Eye (tissue), 1 donor: Measurements from ENCODE around the gene GRB10.
"Not testable (repeated sequence)": the region's sequence is repeated elsewhere in the genome, so short reads cannot be mapped to it uniquely, and the experiment has no call there.

Experiments
- DNase-seq: peaks from one replicate; pipeline ENCODE4 v3.0.0-alpha.2; 2015

GRB10 gene

DNA sequence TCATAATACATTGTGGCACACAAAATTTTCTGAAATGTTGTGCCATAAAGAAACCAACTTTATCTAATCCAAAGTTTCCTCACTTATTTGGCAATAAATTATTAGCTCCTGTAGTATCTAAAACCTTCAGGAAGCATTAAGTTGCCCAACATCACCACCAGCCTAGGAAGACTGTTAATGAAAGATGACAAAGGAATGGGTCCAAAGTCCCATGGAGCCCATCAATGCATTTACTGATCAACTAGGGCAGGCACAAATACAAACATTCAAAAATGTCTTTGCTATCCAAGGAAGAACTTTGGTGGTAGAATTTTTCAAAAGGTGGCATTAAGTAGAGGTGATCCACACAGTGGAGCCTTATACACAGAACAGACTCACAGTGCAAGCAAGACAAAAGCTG lies 4.5 kb downstream of the GRB10 start:
- no peak for DNase-seq

DNA sequence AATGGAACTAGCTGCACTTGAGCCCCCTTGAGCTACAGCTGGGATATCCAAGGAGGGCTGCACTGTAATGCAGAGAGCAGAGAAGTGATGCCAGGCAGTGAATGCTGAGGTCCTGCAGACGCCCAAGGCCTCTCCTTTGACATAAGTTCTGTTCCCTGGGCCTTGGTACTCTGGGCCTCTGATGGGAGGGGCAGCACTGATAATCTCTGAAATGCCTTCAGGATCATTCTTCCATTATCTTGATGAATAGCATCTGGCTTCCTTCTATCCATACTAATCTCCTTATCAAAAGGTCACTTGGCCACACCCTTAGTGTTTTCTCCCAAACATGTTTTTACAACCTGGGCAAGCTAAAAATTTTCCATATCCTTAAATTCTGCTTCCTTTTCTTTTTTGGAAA lies 6.9 kb downstream of the GRB10 start:
- DNase-seq = no peak

- no peak for DNase-seq
These were observed 7.5 kb downstream of the GRB10 start for GRCh38 chr7:50775231-50775630.

- no peak for DNase-seq
These were observed 8.4 kb downstream of the GRB10 start for GRCh38 chr7:50774319-50774718.

GRCh38 chr7:50773071-50773470 lies 9.6 kb downstream of the GRB10 start:
- DNase-seq = not testable (repeated sequence)

DNA sequence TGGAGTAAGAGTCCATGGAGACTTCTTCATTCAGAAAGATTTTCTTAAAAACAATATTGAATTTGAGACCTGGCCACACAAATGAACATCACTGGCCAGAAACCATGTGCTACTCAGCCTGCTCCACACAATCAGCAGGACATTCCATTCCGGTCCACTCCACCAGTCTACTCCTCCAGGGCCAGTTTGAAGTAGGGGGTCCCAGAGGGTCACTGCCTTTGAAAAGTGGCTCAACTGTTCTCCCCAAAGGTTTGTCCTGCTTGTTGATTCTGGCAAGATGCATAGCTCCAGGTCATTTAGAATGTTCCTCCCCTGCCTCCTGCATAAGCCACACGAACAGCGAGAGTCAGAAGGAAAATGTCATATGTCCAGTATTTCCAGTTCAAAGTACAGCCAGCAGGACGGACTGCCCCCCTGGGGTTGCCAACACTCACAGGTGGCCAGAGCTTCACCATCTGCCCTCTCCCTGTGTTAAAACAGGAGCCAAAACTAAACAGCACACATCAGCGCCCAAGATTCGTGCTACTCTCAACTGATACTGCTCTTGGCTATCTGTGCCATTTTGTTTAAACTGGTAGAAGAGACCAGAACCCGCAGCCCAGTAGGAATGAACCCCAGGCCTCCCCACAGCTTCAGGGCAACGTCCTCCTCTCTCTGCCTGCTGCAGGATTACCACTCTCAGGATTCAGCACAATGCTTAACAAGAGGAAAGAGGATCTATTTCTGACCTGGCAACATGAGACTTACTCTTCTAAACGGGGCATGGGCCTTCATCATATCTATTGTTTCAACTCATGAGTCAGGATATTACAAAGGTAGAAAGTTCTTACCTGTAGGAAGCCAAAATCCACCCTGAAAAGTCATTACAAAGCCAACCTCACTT lies 11.3 kb downstream of the GRB10 start:
- no peak for DNase-seq

GRCh38 chr7:50768485-50769474 lies 13.9 kb downstream of the GRB10 start:
- no peak for DNase-seq

- no peak for DNase-seq
These were observed 15.9 kb downstream of the GRB10 start for GRCh38 chr7:50766849-50767207.

DNA sequence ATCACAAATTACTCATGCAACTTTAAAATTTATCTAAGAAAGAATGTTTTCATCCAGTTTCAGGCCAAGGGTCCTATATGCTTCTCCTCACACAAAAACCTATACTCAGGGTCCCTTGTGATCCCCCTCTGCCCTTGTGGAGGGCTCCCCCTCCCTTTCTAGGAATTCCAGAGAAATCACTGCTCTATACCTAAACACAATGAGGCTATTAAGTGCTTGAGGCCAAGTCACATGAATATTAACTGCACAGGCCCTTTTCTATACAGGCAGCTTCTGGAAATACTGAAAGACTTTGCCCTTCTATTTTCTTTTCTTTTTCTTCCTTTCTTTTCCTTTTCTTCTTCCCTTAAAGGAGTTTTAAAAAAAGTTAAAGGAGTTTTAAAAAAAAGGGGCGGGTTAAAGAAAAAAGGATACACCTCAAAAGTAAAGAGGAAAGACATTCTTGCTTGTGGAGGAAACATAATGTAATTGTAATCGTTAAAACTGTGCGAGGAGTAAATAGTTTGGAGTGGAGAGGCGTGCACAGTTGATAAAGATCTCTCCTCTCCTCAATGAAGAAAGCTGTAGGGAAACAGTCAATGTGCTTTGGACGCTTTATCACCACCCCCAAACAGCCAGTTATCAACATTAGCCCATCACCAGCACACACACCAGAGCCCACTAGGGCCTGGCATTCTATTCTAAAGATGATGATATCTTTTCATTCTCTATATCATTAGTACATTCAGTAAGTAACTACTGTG lies 16.4 kb downstream of the GRB10 start:
- no peak for DNase-seq

DNA sequence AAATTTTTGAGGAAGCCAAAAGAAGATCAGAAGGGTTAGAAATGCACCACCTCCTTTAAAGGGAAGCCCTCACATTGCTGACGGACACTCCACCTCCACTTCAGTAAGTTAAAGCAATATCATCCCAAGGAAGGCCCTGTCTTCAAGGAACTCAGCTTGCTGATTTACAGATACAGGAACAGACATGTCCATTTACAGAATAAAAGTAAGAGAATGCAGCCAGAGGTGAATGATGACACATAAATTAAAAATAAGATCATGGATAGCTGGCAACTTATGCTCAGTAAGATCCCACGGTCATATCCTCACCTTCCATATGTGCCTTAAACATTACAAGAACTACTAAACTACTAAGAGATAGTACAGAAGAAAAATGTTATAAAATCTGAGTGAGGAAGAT lies 20.4 kb downstream of the GRB10 start:
- no peak for DNase-seq

DNA sequence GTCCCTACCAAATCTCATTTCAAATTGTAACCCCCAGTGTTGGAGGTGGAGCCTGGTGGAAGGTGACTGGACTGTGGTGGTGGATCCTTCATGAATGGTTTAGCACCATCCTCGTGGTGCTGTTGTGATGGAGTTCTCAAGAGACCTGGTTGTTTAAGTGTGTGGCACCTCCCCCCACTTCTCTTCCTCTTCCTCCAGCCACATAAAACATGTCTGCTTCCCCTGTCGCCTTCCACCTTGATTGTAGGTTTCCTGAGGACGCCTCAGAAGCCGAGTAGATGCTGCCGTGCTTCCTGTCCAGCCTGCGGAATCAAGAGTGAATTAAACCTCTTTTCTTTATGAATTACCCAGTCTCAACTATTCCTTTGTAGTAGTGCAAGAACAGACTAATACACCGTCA lies 21.0 kb downstream of the GRB10 start:
- no peak for DNase-seq

DNA sequence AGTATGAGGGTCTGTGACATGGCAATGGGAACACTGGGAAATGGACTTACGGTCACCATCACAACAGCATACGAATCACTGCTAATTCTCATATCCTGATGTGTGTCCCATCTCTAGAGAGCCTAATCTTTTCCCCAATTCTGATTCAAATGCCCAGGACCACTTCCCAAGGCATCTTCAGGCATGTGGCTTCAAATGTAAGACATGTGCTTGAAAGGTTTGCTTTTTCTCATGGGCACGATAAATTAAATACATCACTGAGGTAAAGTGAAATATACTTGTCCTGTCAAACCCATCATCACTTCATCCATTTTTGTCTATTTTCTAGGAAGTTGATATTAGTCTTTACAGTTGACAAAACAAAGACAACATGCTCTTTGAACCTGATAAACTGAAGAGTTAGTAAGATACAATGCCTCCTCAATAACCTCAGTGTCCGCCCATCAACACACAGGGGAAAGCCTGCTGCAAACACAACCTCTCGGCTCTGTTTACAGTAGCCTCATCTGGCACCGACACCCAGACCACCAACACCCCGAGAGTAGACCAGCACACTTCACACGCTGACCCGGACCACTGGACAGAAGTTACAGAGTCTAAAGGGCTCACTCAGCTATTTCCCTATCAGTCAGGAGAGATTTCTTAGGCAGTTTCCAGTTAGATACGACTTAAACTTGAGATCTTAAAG lies 24.8 kb downstream of the GRB10 start:
- DNase-seq = no peak

GRCh38 chr7:50756180-50756579 lies 26.5 kb downstream of the GRB10 start:
- DNase-seq = no peak

- no peak for DNase-seq
These were observed 28.0 kb downstream of the GRB10 start for GRCh38 chr7:50754684-50755083.

DNA sequence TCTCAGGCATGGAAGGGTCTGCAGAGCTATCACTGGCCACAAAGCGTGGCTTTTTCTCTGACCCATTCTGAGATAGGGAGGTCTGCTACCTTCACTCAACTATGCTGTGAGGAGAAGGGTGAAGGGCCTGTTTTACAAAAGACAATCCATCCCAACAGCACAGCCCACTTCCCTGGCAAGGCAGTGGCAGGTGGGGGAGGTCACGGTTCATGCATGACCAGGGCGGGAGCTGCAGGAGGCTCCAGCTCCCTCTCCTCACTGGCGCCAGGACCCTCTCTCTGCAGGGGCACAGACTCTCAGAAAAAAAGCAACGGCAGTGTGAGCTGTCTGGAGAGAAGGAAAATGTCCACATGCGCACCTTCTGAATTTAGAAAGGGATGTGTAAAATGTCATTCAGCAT lies 28.5 kb downstream of the GRB10 start:
- no peak for DNase-seq

GRCh38 chr7:50752422-50752821 lies 30.3 kb downstream of the GRB10 start:
- DNase-seq = no peak

- DNase-seq = no peak
These were observed 31.6 kb downstream of the GRB10 start for GRCh38 chr7:50751146-50751545.

DNA sequence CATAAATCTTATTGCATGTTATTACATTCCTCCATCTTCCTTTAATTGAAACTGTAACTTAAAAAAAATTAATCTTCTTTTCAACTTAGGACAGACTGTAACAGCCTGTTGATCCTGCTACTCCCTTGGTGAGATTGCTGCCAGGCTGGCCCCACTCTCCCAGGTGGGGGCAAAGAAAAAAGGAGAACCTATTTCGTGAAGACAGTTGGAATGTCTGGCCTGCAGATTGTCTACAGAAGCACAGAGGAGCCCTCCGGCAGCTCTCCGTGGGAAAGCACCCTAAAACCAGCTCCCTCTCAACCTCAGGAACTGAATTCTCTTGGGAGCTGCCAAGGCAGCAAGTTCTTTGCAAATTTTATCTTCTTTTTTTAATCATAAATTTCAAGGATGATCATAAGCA lies 32.8 kb downstream of the GRB10 start:
- DNase-seq = no peak

GRCh38 chr7:50748472-50748871 lies 34.2 kb downstream of the GRB10 start:
- no peak for DNase-seq

GRCh38 chr7:50745835-50746234 lies 36.9 kb downstream of the GRB10 start:
- DNase-seq = no peak

DNA sequence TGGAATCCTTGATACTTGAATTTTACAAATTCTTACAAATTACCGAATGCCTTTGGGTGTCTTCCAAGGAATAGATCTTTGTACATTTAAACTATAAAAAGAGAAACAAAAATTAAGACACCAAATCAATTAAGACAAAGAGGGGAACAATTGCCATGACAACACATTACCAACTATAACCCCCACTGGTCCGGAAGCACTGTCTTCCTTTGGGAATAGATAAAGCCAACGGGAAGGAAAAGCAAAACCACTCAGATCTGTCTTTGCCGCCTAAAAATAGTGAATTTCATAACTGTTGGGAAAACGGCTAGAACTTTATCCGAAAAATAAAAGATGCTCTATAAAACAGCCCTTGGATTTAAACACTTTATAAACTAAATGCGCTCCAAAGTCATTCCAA lies 37.4 kb downstream of the GRB10 start:
- DNase-seq = no peak

DNA sequence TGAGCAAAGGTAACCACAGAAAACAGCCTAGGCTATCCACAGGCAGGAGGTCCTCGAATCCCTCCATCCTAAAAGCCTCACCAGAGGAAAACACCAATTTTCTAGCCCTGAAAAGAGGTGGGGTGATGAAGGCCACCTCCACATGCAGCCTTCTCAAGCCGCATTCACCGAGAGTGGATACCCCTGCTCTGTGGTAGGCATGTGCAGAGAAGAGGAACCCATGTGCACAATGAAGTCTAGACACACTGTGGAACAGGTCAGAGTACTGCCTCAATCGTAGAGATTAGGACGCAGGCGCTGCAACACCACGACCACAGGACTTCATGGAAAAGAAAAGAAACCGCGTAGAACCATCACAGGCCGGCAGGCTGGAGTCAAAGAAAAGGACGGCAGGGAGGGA lies 38.8 kb downstream of the GRB10 start:
- DNase-seq = no peak

- no peak for DNase-seq
These were observed 39.7 kb downstream of the GRB10 start for GRCh38 chr7:50743016-50743415.
